ENCODE data around the gene NUCB2.

NUCB2 gene

GRCh38 chr11:17379383-17380180, 103.0 kb downstream of the NUCB2 start:
- in situ Hi-C loops (cut with MboI; ENCODE audit: low sequenced_read_pairs), result loop anchor here (25.0 kb wide), 1 partner anchor 133 kb away; no protein-coding TSS in a partner anchor

- in situ Hi-C loops (cut with MboI; ENCODE audit: low sequenced_read_pairs), result loop anchor here (25.0 kb wide), 1 partner anchor 131 kb away; no protein-coding TSS in a partner anchor
Measured at GRCh38 chr11:17381156-17381555, 104.6 kb downstream of the NUCB2 start.

Data from hTERT RPE-1 (cell line).